ENCODE results near the gene ELL2.

DNA sequence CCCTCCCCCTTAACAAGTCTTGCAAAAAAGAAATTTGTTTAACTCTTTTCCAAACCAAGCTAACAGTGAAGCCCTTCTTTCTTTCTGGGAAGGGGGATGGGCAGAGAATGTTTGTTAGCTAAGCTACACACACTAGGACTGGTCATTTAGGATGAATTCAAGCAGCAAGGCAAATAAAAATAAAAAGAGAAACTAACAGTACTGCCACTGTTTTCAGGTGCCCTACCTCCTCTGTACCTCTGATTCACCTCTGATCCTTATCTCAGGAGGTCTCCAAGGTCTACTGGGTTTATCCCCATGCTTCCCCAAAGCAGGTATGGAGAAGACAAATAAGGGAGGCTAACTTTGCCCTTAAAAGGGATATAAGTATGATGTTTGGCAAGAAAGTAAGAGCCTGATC is 52.9 kb downstream of the ELL2 start:
- TF ChIP-seq, protein P1, sequence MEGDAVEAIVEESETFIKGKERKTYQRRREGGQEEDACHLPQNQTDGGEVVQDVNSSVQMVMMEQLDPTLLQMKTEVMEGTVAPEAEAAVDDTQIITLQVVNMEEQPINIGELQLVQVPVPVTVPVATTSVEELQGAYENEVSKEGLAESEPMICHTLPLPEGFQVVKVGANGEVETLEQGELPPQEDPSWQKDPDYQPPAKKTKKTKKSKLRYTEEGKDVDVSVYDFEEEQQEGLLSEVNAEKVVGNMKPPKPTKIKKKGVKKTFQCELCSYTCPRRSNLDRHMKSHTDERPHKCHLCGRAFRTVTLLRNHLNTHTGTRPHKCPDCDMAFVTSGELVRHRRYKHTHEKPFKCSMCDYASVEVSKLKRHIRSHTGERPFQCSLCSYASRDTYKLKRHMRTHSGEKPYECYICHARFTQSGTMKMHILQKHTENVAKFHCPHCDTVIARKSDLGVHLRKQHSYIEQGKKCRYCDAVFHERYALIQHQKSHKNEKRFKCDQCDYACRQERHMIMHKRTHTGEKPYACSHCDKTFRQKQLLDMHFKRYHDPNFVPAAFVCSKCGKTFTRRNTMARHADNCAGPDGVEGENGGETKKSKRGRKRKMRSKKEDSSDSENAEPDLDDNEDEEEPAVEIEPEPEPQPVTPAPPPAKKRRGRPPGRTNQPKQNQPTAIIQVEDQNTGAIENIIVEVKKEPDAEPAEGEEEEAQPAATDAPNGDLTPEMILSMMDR (IDR thresholded peaks at IDR 0.05; ENCODE audit: low read depth, low read length), result no peak
- TF ChIP-seq, protein P2, sequence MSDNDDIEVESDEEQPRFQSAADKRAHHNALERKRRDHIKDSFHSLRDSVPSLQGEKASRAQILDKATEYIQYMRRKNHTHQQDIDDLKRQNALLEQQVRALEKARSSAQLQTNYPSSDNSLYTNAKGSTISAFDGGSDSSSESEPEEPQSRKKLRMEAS (IDR thresholded peaks at IDR 0.05; ENCODE audit: low read depth, low read length), result no peak
- TF ChIP-seq POLR2A (IDR thresholded peaks at IDR 0.05; ENCODE audit: extremely low read depth, insufficient read length), result no peak
- TF ChIP-seq MYC (IDR thresholded peaks at IDR 0.05; ENCODE audit: low read depth, low read length), result no peak

All from NB4 (cell line).